Peyer's patch (tissue), 4 donors: ENCODE data around the gene CHMP1B. TPM values are rescaled to one million over a fixed set of nuclear protein-coding genes. Genes with fewer than 3 reads are reported as not detected.

ENCODE experiments used
- DNase-seq, 3 donors: peaks; one replicate each; pipeline ENCODE4 v3.0.0-alpha.2; 2017 to 2019
- H3K27ac ChIP-seq, 4 donors: fragments of 200-600 bp; sonication (generic); one replicate each; pipeline ENCODE4 v1.5.1; 2016 to 2019
- H3K27me3 ChIP-seq, 2 donors: fragments of 200-600 bp; sonication (generic); one replicate each; pipeline ENCODE4 v1.5.1; 2019
- H3K36me3 ChIP-seq, 3 donors: fragments of 200-600 bp; sonication (generic); one replicate each; pipeline ENCODE4 v1.5.1; 2016 to 2019
- H3K4me1 ChIP-seq, 4 donors: fragments of 200-600 bp; sonication (generic); one replicate each; pipeline ENCODE4 v1.5.1; 2016 to 2019
- H3K4me3 ChIP-seq, 4 donors: fragments of 200-600 bp; sonication (generic); 1 replicate in 3 of 4; 2 replicates in 1 of 4; pipeline ENCODE4 v1.5.1; 2016 to 2019; ENCODE audit warnings: mild to moderate bottlenecking in 1 of 4
- H3K9me3 ChIP-seq, 4 donors: fragments of 200-600 bp; sonication (generic); one replicate each; pipeline ENCODE4 v1.5.1; 2016 to 2019; ENCODE audit warnings: mild to moderate bottlenecking in 1 of 4
- CTCF ChIP-seq, 6 experiments: fragments of 450-650 bp in 4 of 6; fragments of 200-600 bp in 2 of 6; sonication (generic) in 1 of 6; IDR thresholded peaks; one replicate each; pipeline ENCODE4 v1.5.1; 2017 to 2019; ENCODE audit warnings: antibody characterized with exemption in 6 of 6, mild to moderate bottlenecking in 3 of 6, moderate library complexity in 1 of 6
- POLR2A ChIP-seq, 2 donors: fragments of 450-650 bp; IDR thresholded peaks; one replicate each; pipeline ENCODE4 v1.5.1; 2017; ENCODE audit warnings: antibody characterized with exemption in 2 of 2, mild to moderate bottlenecking in 2 of 2, moderate library complexity in 2 of 2
- total RNA-seq, 4 donors: library from RNA; depleted of rRNA; stranded (reverse); fragments of >200 nt; gene quantifications; one replicate each; pipeline ENCODE4 v1.1.0, GENCODE V29; 2016

The CHMP1B gene
- total RNA-seq, 4 donors from 2014 or later, result 51.1 to 71.6 (median 65.0) TPM

- no peak for TF ChIP-seq CTCF (IDR thresholded peaks at IDR 0.05)
- no peak for TF ChIP-seq POLR2A (IDR thresholded peaks at IDR 0.05)
- Histone ChIP-seq H3K36me3 (peaks cover 0 to 41% (median 0%) of the 10 kb centered on the region in 3 donors), H3K27ac (peak overlapping the region in 1 of 4 donors; percentile 10), H3K4me3 (no peak overlapping the region), H3K4me1 (peaks cover 0 to 15% (median 1%) of the 10 kb centered on the region in 4 donors), H3K27me3 (no peaks in the 10 kb centered on the region), H3K9me3 (no peaks in the 10 kb centered on the region)
- no peak for DNase-seq
These were observed 31.4 kb downstream of the CHMP1B start for GRCh38 chr18:11882636-11883035.

- Histone ChIP-seq H3K27ac (peak overlapping the region in 1 of 4 donors; percentile 46), H3K9me3 (no peaks in the 10 kb centered on the region), H3K27me3 (no peaks in the 10 kb centered on the region), H3K36me3 (peaks cover 0 to 45% (median 0%) of the 10 kb centered on the region in 3 donors), H3K4me1 (peaks cover 0 to 20% (median 1%) of the 10 kb centered on the region in 4 donors), H3K4me3 (no peak overlapping the region)
- TF ChIP-seq POLR2A (IDR thresholded peaks at IDR 0.05) (no peak), CTCF (IDR thresholded peaks at IDR 0.05) (no peak)
- DNase-seq, result peak in 1 of 3 donors; percentile 42
These were observed 31.9 kb downstream of the CHMP1B start for GRCh38 chr18:11883153-11883552.

GRCh38 chr18:11884396-11885030 lies 33.3 kb downstream of the CHMP1B start:
- H3K9me3 ChIP-seq, result no peaks in the 10 kb centered on the region
- H3K36me3 ChIP-seq, result peaks cover 0 to 57% (median 0%) of the 10 kb centered on the region in 3 donors
- DNase-seq, result peak in 1 of 3 donors; percentile 19
- no peaks in the 10 kb centered on the region for H3K27me3 ChIP-seq
- no peak for TF ChIP-seq POLR2A (IDR thresholded peaks at IDR 0.05)
- no peak for TF ChIP-seq CTCF (IDR thresholded peaks at IDR 0.05)
- no peak overlapping the region for H3K4me3 ChIP-seq
- H3K4me1 ChIP-seq, result peaks cover 0 to 20% (median 1%) of the 10 kb centered on the region in 4 donors
- H3K27ac ChIP-seq, result no peak overlapping the region

GRCh38 chr18:11885278-11885947 lies 34.2 kb downstream of the CHMP1B start:
- Histone ChIP-seq H3K4me3 (no peak overlapping the region), H3K9me3 (no peaks in the 10 kb centered on the region), H3K27me3 (no peaks in the 10 kb centered on the region), H3K36me3 (peaks cover 0 to 66% (median 0%) of the 10 kb centered on the region in 3 donors), H3K4me1 (peaks cover 0 to 20% (median 1%) of the 10 kb centered on the region in 4 donors), H3K27ac (peak overlapping the region in 1 of 4 donors; percentile 22)
- TF ChIP-seq POLR2A (IDR thresholded peaks at IDR 0.05) (no peak), CTCF (IDR thresholded peaks at IDR 0.05) (no peak)
- DNase-seq, result peak in 1 of 3 donors; percentile 77

- Histone ChIP-seq H3K4me1 (peaks cover 0 to 20% (median 1%) of the 10 kb centered on the region in 4 donors), H3K27me3 (no peaks in the 10 kb centered on the region), H3K9me3 (no peaks in the 10 kb centered on the region), H3K36me3 (peaks cover 0 to 73% (median 0%) of the 10 kb centered on the region in 3 donors), H3K27ac (peak overlapping the region in 1 of 4 donors; percentile 59), H3K4me3 (no peak overlapping the region)
- no peak for TF ChIP-seq CTCF (IDR thresholded peaks at IDR 0.05)
- TF ChIP-seq POLR2A (IDR thresholded peaks at IDR 0.05), result no peak
- DNase-seq, result peak in 1 of 3 donors; percentile 30
These were observed 35.4 kb downstream of the CHMP1B start for GRCh38 chr18:11886577-11887110.
